Dermis blood vessel endothelial cell (primary cell): ENCODE results near the gene GPI. TPM values are rescaled to one million over a fixed set of nuclear protein-coding genes. Genes with fewer than 3 reads are reported as not detected.
A peak's percentile ranks its signal among the peaks of the same experiment; 100 is the strongest.
"Not testable (repeated sequence)": the region's sequence is repeated elsewhere in the genome, so short reads cannot be mapped to it uniquely, and the experiment has no call there.

Experiments
- DNase-seq: peaks from one replicate; pipeline ENCODE4 v3.0.0; 2010
- total RNA-seq: library from RNA; depleted of rRNA; stranded (reverse); fragments of >200 nt; gene quantifications from 2 replicates; pipeline ENCODE4 v1.2.3, GENCODE V29; 2014

The GPI gene
- total RNA-seq, 1 donor from 2014 or later, result 128 TPM

- no peak for DNase-seq
Observed at GRCh38 chr19:34368338-34368737, 3.3 kb downstream of the GPI start.

- DNase-seq, result not testable (repeated sequence)
Observed at GRCh38 chr19:34369166-34369565, 4.2 kb downstream of the GPI start.

GRCh38 chr19:34370117-34370516, 5.1 kb downstream of the GPI start:
- DNase-seq, result no peak

- no peak for DNase-seq
Observed at GRCh38 chr19:34370983-34371382, 6.0 kb downstream of the GPI start.

GRCh38 chr19:34373601-34374288, 8.7 kb downstream of the GPI start:
- no peak for DNase-seq

GRCh38 chr19:34375598-34375997, 10.6 kb downstream of the GPI start:
- DNase-seq, result peak; percentile 38

- DNase-seq, result no peak
Observed at GRCh38 chr19:34380639-34381241, 15.7 kb downstream of the GPI start.

- DNase-seq, result no peak
Observed at GRCh38 chr19:34381399-34382251, 16.6 kb downstream of the GPI start.

- DNase-seq, result no peak
Observed at GRCh38 chr19:34382471-34382870, 17.5 kb downstream of the GPI start.

GRCh38 chr19:34383599-34383998, 18.6 kb downstream of the GPI start:
- DNase-seq, result no peak

- no peak for DNase-seq
Observed at GRCh38 chr19:34386645-34387445, 21.8 kb downstream of the GPI start.

GRCh38 chr19:34387446-34387810, 22.4 kb downstream of the GPI start:
- DNase-seq, result no peak

- not testable (repeated sequence) for DNase-seq
Observed at GRCh38 chr19:34388745-34389144, 23.7 kb downstream of the GPI start.

GRCh38 chr19:34391813-34392212, 26.8 kb downstream of the GPI start:
- DNase-seq, result no peak

GRCh38 chr19:34393031-34393430, 28.0 kb downstream of the GPI start:
- no peak for DNase-seq

GRCh38 chr19:34393629-34394028, 28.6 kb downstream of the GPI start:
- no peak for DNase-seq

GRCh38 chr19:34397853-34398252, 32.9 kb downstream of the GPI start:
- no peak for DNase-seq

- no peak for DNase-seq
Observed at GRCh38 chr19:34399886-34400285, 34.9 kb downstream of the GPI start.

- not testable (repeated sequence) for DNase-seq
Observed at GRCh38 chr19:34400844-34401243, 35.8 kb downstream of the GPI start.

GRCh38 chr19:34402074-34402600, 37.1 kb downstream of the GPI start:
- DNase-seq, result no peak

- DNase-seq, result no peak
Observed at GRCh38 chr19:34403784-34404108, 38.8 kb downstream of the GPI start.

GRCh38 chr19:34404109-34404909, 39.3 kb downstream of the GPI start, which contains the start of gene PDCD2L:
TSS of gene PDCD2L (plus strand) at chr19:34404399. CDS start at chr19:34404431, 32 bp downstream.
- peak; percentile 95 for DNase-seq
